Heart left ventricle (tissue), 16 donors: Measurements from ENCODE around the gene FPGT. TPM values are rescaled to one million over a fixed set of nuclear protein-coding genes. Genes with fewer than 3 reads are reported as not detected.
A peak's percentile ranks its signal among the peaks of the same experiment; 100 is the strongest.
"Not testable (repeated sequence)": the region's sequence is repeated elsewhere in the genome, so short reads cannot be mapped to it uniquely, and the experiment has no call there.

Source experiments
- ATAC-seq, 4 donors: fragments of 200-7000 bp; cut with Tn5 transposase; one replicate each; pipeline ENCODE4 v1.9.1; 2020 to 2022; ENCODE audit warnings: moderate library complexity in 4 of 4, mild to moderate bottlenecking in 3 of 4, moderate number of reproducible peaks in 1 of 4
- DNase-seq, 5 donors: peaks; one replicate each; pipeline ENCODE4 v3.0.0-alpha.2; 2020
- H3K27ac ChIP-seq, 12 donors: fragments of 200-600 bp; sonication (generic) in 4 of 12; one replicate each; pipeline versions ENCODE4 v1.5.0 to v1.8.0; 2016 to 2022; ENCODE audit warnings: mild to moderate bottlenecking in 2 of 12
- H3K27me3 ChIP-seq, 9 donors: fragments of 200-600 bp; sonication (generic) in 2 of 9; one replicate each; pipeline versions ENCODE4 v1.5.1 to v1.8.0; 2016 to 2022; ENCODE audit warnings: mild to moderate bottlenecking in 3 of 9
- H3K36me3 ChIP-seq, 9 donors: fragments of 200-600 bp; sonication (generic) in 2 of 9; one replicate each; pipeline versions ENCODE4 v1.5.0 to v1.8.0; 2018 to 2022; ENCODE audit warnings: mild to moderate bottlenecking in 2 of 9
- H3K4me1 ChIP-seq, 12 donors: fragments of 200-600 bp; sonication (generic) in 4 of 12; one replicate each; pipeline versions ENCODE4 v1.5.0 to v1.8.0; 2016 to 2022; ENCODE audit warnings: mild to moderate bottlenecking in 3 of 12
- H3K4me3 ChIP-seq, 12 donors: fragments of 200-600 bp; sonication (generic) in 4 of 12; one replicate each; pipeline versions ENCODE4 v1.5.0 to v1.8.0; 2017 to 2022; ENCODE audit warnings: mild to moderate bottlenecking in 9 of 12, moderate library complexity in 4 of 12
- H3K9me3 ChIP-seq, 12 donors: fragments of 200-600 bp; sonication (generic) in 4 of 12; one replicate each; pipeline versions ENCODE4 v1.5.0 to v1.8.0; 2016 to 2022; ENCODE audit warnings: mild to moderate bottlenecking in 1 of 12
- CTCF ChIP-seq, 12 donors: fragments of 200-600 bp; sonication (generic) in 4 of 12; IDR thresholded peaks; one replicate each; pipeline versions ENCODE4 v1.5.0 to v1.8.0; 2018 to 2022; ENCODE audit warnings: antibody characterized with exemption in 12 of 12, mild to moderate bottlenecking in 5 of 12
- POLR2A ChIP-seq, 2 donors: fragments of 450-650 bp; IDR thresholded peaks; one replicate each; pipeline ENCODE4 v1.6.1; 2017; ENCODE audit warnings: antibody characterized with exemption in 2 of 2, mild to moderate bottlenecking in 2 of 2, moderate library complexity in 2 of 2
- WGBS, 4 donors: extraction: QIAGEN DNeasy Blood & Tissue Kit in 2 of 4; methylation state at CpG; one replicate each; pipeline versions ENCODE4 v1.1.5 to v1.1.7; 2013 to 2018; 5-methylcytosine and 5-hydroxymethylcytosine counted together
- intact Hi-C, 10 donors: fragments of 100-400 bp; cut with DNase I; formaldehyde crosslinking; loops; one replicate each; pipeline versions ENCODE4 v1.11.1 to v1.14.2; 2022
- polyA plus RNA-seq, 2 donors: library from polyadenylated mRNA; stranded (reverse); fragments of 200-250 nt; gene quantifications; one replicate each; pipeline ENCODE4 v1.2.3, GENCODE V29; 2013
- total RNA-seq, 9 donors: library from RNA; depleted of rRNA in 2 of 9; stranded (reverse); fragments of >200 nt in 2 of 9; fragmentation: NEBNext Ultra II Directional in 3 of 9; extraction: Animal tissue kit (Norgen Biotek cat#: 25700) in 3 of 9; gene quantifications; one replicate each; pipeline versions ENCODE4 v1.1.0 to v1.2.4, GENCODE V29; 2016 to 2023
- donor health status: ischemic (EF 13 %, LVEDD 7.1; RV severe dilation, severe dysfunction).
- donor health status: healthy with polysubstance abuse.
- donor health status: DM: no; HTN: yes; CAD: no.
- donor health status: DM: no; HTN: no; CAD: no.
- donor health status: ischemic (EF 25% LVEDD 6.9; RV normal size, moderate dysfunction).
- donor health status: ischemic (EF 25% LVEDD 5.7; RV mildly dilated, moderate dysfunction).
- donor health status: healthy.
- donor health status: DM: yes; HTN: yes; CAD: no.
- donor health status: ischemic (EF 35%, LVEDD 5.7; RV mildly dilated, moderate dysfunction).
- donor health status: nonischemic (EF 11% LVEDD 7.7; RV severe dilation, severe dysfunction).
- donor health status: DM: yes; HTN: yes; CAD: no.
- donor health status: PGD.
- donor health status: ischemic (EF 29% LVEDD 5.4; RV normal size, mild dysfunction).
- donor health status: nonischemic (EF 23%, LVEDD 6.1; RV moderate dilation, normal function).

The FPGT gene
- total and polyA plus RNA-seq, 11 donors, result 6.1 to 22.5 (median 11.8) TPM

GRCh38 chr1:74162333-74162732 is 35.7 kb upstream of the FPGT start:
- Histone ChIP-seq H3K36me3 (no peaks in the 10 kb centered on the region), H3K4me3 (no peak overlapping the region), H3K27ac (no peak overlapping the region), H3K4me1 (no peaks in the 10 kb centered on the region), H3K27me3 (no peaks in the 10 kb centered on the region), H3K9me3 (peaks cover 0 to 5% (median 0%) of the 10 kb centered on the region in 12 donors)
- no peak for DNase-seq
- no peak for TF ChIP-seq CTCF (IDR thresholded peaks at IDR 0.05)
- TF ChIP-seq POLR2A (IDR thresholded peaks at IDR 0.05), result no peak
- intact Hi-C loops, result no loop called here
- WGBS, 4 donors, result 69 to 75% (median 73%) methylated on average over 5 of the region's 5 CpGs
- no peak for ATAC-seq

GRCh38 chr1:74174423-74174822 is 23.6 kb upstream of the FPGT start:
- H3K4me3 ChIP-seq, H3K27ac ChIP-seq, ATAC-seq, intact Hi-C loops, H3K4me1 ChIP-seq, DNase-seq, H3K27me3 ChIP-seq, H3K36me3 ChIP-seq: not testable (repeated sequence)
- peaks cover 0 to 20% (median 9%) of the 10 kb centered on the region in 12 donors for H3K9me3 ChIP-seq
- WGBS, 4 donors, result 75 to 88% (median 78%) methylated on average over 1 of the region's 1 CpG

DNA sequence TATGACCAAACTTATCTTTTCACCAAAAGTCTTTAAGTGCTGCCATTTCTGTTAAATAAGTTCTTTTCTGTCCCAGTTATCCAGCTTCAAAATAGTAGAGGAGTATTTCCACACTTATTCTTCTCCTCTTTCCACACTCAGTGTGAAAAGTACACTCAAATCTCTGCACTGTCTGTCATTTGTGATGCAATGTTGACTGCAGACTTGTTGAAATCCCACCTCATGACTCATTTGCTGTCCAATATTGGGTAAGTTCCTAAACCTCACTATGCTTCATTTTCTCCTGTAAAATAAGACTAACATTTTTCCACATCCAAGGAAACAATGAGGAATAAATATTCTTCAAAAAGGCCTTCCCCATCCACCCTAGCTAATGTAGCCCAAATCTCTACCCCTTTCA is 17.6 kb upstream of the FPGT start:
- intact Hi-C loops, result no loop called here
- no peak for ATAC-seq
- Histone ChIP-seq H3K36me3 (no peaks in the 10 kb centered on the region), H3K4me1 (no peaks in the 10 kb centered on the region), H3K27ac (no peak overlapping the region), H3K4me3 (no peak overlapping the region), H3K9me3 (no peaks in the 10 kb centered on the region), H3K27me3 (no peaks in the 10 kb centered on the region)
- TF ChIP-seq CTCF (IDR thresholded peaks at IDR 0.05) (no peak), POLR2A (IDR thresholded peaks at IDR 0.05) (no peak)
- DNase-seq, result no peak

DNA sequence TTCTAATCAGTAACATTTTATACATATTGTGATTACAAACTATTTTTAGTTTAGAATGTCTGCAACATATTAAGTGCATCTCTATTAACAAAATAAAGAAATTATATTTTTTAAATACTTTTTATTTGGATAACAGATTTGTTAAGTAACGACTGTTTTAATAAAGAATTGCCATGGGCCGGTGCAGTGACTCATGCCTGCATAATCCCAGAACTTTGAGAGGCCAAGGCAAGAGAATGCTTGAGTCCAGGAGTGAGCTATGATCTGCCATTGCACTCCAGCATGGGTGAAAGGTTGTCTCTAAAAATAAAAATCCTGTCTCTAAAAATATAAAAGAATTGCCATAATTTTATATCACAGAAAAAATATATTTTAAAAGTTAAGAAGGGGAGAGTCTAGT is 4.1 kb upstream of the FPGT start:
- peaks cover 0 to 8% (median 3%) of the 10 kb centered on the region in 12 donors for H3K4me1 ChIP-seq
- H3K27me3 ChIP-seq, result no peaks in the 10 kb centered on the region
- TF ChIP-seq CTCF (IDR thresholded peaks at IDR 0.05), result no peak
- no peak for TF ChIP-seq POLR2A (IDR thresholded peaks at IDR 0.05)
- no peak overlapping the region for H3K4me3 ChIP-seq
- no peaks in the 10 kb centered on the region for H3K36me3 ChIP-seq
- no peak for ATAC-seq
- WGBS, 4 donors, result 36 to 60% (median 39%) methylated on average over 2 of the region's 2 CpGs
- intact Hi-C loops, result no loop called here
- H3K27ac ChIP-seq, result peak overlapping the region in 1 of 12 donors; percentile 7
- H3K9me3 ChIP-seq, result no peaks in the 10 kb centered on the region
- peak in 1 of 5 donors; percentile 14 for DNase-seq

- TF ChIP-seq POLR2A (IDR thresholded peaks at IDR 0.05), result no peak
- no peak for TF ChIP-seq CTCF (IDR thresholded peaks at IDR 0.05)
- ATAC-seq (no peak), DNase-seq (no peak)
- Histone ChIP-seq H3K4me3 (no peak overlapping the region), H3K27ac (no peak overlapping the region), H3K36me3 (peaks cover 0 to 7% (median 4%) of the 10 kb centered on the region in 9 donors), H3K9me3 (no peaks in the 10 kb centered on the region), H3K27me3 (no peaks in the 10 kb centered on the region), H3K4me1 (peaks cover 0 to 20% (median 11%) of the 10 kb centered on the region in 12 donors)
- intact Hi-C loops, result loop anchor here in 1 of 10 donors (5.0 kb wide), 1 partner anchor 277 kb away; no protein-coding TSS in a partner anchor
Measured at GRCh38 chr1:74195339-74195738, 2.7 kb upstream of the FPGT start.
